ENCODE data around the gene TICAM2.
"Not testable (repeated sequence)": the region's sequence is repeated elsewhere in the genome, so short reads cannot be mapped to it uniquely, and the experiment has no call there.

TICAM2 gene, protein sequence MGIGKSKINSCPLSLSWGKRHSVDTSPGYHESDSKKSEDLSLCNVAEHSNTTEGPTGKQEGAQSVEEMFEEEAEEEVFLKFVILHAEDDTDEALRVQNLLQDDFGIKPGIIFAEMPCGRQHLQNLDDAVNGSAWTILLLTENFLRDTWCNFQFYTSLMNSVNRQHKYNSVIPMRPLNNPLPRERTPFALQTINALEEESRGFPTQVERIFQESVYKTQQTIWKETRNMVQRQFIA

DNA sequence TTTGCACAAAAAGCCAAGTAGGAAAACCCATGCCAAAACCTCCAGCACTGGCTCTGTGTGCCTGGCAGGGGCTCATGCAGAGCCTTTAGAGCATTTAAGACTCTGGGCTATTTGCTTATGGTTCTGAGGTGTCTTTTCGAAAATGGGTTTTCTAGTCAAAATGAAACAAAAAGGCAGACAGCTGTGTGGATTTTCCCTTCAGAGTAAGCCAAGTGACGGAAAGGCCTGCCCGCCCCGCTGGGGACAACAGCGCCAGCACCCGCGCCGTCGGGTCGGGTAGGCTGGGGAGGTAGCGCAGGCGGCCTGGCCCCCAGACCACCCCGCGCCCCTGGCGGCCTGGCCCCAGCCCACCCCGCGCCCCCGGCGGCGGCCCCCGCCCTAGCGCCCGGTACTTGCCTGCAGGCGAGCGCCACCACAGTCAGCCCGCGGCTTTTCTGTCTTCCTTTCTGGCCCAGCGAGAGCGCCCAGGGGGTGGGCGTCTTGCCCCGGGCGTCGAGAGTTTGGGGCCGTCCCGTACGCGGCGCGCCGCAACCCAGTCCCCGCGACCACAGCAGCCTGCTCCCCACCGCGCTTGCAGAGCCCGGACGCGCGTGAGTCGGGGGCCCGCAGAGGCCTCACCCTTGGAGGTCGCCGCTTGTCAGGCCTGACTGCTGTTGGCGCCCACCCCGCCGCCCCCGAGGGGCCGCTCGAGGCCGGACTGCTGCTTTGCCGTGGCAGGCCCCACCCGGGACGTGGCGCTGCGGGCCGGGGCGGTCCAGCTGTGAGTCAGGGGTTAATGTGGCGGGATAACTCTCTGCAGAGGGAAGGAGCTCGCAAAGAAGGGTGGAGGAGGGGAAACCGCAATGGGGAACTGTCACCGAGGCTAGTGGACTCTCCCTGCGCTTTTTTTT, at the start of gene TICAM2:
Gene TICAM2 (minus strand): TSS at position 779 of the 890 bp plus-strand sequence. CDS start 21,223 bp downstream, outside the sequence.
- peak; percentile 42 to 58 for DNase-seq

DNA sequence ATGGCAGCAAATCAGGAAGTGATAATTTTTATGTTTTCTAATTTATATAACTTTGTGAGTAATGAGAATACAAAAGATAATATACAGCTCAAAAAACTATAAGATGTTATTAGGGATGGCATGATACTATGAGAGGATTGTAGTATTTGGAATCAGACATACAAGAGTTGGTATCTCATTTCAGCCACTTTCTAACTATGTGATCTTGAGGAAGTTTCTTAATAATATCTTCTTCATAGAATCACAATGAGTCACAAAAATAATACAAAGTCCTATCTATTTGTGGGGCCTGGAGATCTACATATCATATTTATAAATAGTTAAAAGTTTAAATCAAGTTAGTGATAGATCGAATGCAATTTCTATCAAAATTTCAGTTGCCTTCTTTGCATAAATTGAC, 47.3 kb upstream of the TICAM2 start:
- no peak for DNase-seq

DNA sequence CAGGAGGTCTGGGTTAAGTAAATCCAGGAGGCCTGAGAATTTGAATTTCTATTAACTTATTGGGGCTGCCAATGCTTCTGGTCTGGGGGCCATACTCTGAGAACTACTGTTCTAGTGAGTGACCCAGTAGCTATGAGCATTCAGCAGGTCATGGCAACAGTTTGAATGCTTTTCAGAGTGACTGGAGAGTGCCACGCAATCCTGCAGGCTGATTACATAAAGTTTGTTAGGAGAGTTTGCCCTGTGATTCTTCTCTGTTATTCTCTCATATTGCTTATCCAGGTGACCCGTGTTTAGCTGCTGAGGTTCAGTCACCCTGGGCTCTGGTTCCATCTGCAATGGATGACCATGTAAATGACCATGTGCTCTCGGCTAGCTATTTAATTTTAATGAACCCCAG, 45.8 kb upstream of the TICAM2 start:
- no peak for DNase-seq

DNA sequence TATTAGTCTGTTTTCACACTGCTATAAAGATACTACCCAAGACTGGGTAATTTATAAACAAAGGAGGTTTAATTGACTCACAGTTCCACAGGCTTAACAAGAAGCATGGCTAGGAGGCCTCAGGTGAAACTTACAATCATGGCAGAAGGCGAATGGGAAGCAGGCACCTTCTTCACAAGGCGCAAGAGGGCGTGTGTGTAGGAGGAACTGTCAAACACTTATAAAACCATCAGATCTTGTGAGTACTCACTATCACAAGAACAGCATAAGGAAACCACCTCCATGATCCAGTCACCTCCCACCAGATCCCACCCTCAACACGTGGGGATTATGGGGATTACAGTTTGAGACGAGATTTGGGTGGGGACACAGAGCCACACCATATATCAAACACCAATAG, 43.1 kb upstream of the TICAM2 start:
- not testable (repeated sequence) for DNase-seq

DNA sequence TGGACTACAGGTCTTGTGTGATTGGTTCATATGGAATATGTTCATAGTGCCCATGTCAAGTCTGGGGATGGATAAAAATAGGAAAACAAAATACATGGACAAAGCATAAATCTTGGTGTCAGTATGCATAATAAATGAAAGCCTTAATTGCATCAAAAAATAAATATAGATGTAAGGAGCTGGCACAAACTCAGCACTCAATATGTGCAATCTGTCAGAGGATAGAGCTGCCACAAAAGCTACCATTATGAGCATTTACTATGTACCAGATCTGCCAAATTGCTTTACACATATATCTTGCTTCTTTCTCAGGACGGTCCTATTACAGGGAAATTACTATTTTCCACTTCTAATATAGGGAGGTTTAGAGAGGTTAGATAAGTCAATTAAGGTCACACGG, 41.8 kb upstream of the TICAM2 start:
- no peak for DNase-seq

DNA sequence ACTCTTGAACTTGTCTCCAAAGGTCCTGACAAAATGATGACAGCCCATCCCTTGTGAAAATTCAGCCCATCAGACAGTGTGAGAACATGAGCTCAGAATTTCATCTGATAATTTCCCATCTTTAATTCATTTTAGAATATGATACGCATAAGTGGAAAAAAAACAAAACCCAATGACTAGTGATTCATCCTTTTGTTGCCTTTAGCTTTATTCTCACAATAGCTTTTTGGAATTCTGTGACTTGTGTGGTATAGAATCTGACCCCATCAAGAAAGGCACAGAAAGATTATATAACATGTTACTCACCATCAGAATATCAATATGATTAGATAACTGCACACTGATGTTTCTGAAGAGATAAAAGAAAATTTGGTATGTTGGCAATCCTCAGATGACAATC, 39.7 kb upstream of the TICAM2 start:
- no peak for DNase-seq

DNA sequence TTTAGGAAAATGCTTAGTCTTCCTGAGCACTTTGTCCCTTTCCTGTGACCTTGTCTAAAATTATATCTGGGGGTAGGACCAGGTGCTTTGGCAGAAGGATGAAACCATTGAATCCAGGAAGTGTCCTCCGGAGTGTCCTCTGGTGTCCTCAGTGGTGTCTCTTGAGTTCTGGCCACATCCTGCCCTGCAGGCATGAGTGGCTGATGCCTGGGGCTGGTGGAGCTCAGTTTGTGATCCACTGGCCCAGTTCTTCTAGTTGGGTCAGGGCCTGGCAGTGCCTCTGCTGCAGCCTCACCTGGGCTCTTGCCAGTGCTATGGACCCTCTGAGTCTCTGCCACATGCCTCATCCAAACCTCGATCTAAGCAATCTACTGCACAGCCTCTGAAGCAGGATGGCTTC, 38.0 kb upstream of the TICAM2 start:
- no peak for DNase-seq

DNA sequence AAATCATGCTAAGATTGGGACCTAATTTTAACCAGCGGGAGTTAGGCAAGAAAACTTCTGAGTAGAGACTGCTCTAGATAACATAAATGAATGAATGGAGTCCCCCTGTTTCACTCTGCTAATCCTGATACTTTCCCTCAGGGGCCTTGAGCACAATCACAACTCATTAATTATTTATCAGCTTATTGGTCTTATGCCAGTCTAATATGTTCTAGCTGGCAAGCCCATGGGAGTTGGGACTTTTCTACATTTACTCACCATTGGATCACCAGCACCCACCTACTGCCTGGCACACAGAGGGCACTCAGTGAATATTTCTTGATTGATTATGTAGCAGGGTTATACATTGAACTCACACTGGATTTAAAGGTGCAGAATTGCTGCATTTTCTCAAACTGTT, 37.1 kb upstream of the TICAM2 start:
- DNase-seq = no peak

DNA sequence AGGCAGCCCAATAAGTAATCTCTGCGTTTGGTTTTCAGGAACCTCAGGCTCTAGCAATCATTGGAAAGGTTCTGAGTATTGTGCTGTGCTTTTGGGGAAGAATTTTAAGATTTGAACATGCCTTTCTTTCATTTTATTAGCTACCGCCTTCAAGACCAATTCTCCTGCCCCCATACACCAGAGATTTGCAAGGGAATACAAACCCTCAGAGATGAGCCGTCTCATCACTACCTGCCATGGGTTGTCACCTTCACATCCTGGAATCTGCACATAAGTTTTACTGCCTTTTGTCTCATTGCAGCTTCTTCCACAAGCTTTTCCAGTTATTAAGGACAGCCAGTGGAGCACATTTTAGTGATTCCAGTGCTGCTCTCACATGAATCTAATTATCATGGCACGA, 35.2 kb upstream of the TICAM2 start:
- DNase-seq = no peak

DNA sequence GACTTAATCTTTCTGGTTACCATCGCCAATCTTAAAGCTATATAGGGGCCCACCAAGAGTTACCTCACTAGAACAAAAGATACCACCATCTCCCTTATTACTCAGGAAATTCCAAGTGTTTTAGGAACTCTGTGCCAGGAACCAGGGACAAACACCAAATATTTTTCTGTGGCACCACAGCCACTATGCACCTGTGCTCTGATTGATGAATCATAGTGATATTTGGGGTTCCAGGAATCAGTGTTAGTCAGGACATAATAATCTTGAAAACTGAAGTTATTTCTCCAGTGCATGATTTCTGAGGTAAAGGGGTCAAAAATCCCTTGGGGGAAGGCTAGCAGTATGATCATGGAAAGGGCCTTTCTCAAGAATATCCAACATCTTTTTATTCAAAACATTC, 33.7 kb upstream of the TICAM2 start:
- no peak for DNase-seq

DNA sequence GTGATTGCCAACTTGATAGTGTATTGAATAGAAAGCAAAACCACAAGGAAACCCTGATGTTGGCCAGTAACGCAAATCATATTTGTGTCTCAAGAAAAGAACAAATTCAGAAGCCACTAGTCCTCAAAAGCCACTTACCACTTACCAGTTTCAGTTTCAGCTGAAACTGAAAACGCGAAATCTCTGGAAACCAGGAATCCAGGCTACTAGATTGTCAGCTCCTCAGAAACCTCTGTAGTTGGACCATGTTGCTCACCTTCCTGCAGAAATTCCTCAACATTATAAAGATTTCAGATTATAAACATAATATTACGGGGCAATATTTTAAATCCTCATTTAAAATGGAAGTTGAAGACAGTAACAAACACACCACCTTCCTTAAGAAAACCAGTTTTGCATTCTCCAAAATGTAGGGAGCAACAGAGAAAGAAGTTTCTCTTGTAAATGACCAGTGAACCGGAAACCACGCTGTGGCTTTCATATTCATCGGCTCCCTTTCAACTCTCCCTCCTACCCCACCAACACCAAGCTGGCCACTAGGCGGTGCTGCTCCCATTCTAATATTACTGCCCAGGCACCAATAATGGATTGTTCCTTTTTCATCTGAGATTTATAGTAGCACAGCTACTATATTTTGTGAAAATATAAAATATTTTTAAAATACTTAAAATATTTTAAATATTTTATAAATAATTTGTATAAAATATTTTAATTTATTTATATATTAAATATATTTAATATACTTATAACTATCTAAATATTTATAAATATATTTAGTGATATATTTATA, 32.3 kb upstream of the TICAM2 start:
- DNase-seq = peak; percentile 69 to 77

DNA sequence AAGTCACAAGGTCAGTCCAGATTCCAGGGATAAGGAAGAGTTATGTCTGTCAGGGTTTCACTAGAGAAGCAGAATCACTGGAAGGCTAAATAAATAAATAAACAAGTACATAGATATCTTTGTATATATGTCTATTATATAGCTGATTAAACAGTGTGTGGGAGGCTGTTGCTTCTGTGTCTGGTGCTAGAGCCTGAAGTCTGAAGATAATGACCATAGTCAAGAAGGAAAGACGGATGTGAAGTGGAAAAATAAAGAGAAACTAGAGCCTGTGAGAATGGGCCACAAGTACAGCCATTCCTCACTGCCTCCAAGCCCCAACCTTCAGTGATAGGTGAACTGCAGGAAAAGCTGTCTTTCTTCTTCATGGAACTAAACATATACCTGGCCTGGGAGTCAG, 27.6 kb upstream of the TICAM2 start:
- no peak for DNase-seq

DNA sequence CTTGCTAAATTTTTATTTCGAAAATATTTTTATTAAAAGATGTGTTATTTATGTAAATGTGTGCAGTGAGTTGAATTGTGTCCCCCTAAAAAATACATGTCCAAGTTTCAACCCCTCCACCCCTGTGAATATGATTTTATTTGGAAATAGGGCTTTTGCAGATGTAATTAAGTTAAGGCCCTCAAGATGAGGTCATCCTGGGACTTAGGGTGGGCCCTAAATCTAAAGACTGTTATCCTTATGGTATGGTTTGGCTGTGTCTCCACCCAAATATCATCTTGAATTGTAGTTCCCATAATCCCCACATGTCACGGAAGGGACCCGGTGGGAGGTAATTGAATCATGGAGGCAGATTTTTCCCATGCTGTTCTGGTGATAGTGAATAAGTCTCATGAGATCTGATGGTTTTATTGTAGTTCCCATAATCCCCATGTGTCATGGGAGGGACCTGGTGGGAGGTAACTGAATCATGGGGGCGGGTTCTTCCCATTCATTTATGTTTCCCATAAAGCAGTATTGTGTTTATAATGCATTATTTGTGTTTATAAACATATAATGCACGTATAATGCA, 25.1 kb upstream of the TICAM2 start:
- no peak for DNase-seq

DNA sequence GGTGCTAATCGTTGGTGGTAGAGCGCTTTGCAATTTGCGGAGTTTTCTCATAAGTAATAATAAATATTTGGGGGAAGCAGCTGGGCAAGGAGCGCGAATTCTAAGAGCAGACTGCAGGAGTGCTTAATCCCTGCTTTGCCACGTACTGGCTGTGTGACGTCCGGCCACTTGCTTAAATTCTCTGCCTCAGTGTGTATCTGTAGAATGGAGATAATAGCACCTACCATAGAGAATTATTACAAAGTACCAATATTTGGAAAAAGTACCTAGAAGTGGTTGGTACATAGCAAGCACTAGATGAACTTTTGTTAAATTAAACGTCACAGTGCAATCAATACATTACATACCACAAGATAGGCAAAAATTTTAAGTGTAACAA, 24.2 kb upstream of the TICAM2 start:
- no peak for DNase-seq

DNA sequence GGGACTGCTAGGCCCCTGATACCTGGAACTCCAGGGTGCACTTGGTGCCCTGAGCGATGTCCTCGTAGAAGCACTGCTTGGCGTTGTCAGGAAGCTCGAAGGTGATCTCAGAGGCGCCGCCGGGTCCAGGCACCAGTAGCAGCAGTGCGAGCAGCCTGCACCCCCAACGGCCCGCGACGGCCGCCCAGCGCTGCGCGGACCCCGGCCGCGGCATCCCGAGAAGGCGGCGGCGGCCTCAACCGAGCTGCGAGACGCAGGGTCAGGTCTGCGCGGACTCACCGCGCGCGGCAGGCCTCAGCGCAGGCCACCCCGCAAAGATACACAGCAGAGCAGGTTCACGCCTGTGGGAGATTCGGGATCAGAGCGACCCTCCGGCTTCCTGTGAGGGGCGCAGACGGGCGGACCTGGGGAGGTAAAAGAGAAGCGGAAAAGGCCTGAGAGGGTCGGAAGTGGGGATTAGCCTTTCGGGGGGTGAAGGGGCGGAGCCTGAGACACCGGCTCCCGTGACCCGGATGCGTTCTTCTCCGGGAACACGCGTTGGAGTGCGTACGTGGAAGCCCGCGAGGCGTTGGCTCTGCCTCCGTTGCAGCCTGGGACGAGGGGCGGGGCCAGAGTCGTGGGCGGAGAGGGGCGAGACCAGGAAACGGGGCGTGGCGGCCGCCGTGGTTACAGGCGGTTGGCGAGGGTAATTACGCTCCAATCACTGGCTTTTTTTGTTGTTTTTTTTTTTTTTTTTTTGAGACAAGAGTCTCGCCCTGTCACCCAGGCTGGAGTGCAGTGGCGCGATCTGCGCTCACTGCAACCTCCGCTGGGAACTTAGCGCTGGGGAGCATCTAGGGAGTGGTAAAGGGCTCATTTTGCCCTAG, 23.5 kb upstream of the TICAM2 start, which contains the start of gene TMED7:
Gene TMED7 (minus strand): TSS at position 458 of the 866 bp plus-strand sequence. CDS start 244 bp downstream, at position 214.
- DNase-seq = peak; percentile 100

DNA sequence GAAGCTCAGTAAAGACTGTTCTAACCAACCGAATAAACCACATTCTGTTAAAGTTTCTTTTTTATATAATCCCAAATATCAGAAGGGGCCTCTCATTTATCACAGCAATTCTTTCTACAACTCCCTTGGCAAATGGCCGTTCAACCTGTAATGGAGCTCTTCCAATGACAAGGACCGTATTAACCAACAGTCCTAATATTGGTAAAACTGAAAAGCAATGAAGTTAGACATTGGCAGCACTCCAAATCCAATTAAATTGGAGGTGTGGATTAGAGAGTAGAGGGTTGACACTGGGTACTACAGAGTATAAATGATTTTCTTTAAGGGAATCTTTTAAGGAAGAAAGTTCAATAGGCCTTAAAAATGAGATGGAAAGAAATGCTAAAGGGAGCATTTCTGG, 22.7 kb upstream of the TICAM2 start:
- no peak for DNase-seq

DNA sequence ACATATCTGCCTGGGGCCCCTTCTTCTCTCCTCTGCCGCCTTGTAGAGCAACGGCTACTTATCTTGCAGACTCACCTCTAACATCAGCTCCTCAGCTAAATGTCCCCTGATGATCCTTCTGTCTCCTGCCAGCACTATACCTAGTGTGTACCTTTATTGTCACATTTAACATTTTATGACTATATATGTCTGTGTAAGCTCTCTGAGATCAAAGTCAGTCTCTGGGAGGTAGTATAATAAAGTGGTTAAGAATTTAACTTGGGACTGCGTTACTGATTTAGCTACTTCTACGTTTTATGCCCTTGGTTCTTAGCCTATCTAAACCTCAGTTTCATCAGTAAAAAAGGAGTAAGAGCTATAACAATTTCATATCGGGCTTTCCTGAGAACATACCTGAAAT, 21.4 kb upstream of the TICAM2 start:
- DNase-seq = no peak

DNA sequence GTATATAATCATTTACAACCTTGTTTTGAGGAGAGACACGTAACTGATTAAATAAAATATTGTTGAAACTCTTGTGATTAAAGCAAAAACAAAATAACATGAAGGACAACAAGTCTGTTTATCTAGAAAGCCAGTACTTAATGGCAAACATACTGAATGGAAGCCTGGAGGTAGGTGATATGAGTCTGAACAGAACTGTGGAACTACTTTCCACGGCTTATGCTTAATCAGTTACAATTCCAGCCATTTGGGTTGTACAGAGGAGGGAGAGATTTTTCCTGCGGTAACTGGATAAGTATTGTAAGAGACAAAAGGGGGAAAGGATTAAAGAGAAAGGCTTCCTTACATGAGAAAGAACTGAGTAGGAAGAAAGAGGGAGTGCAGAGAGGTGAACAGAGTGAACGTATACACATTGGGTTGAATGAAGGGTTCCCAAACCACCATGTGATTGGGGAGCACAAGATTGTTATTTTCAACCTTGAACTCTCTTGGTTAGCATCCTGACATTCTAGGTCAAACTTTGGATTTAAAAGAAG, 19.2 kb upstream of the TICAM2 start:
- no peak for DNase-seq

DNA sequence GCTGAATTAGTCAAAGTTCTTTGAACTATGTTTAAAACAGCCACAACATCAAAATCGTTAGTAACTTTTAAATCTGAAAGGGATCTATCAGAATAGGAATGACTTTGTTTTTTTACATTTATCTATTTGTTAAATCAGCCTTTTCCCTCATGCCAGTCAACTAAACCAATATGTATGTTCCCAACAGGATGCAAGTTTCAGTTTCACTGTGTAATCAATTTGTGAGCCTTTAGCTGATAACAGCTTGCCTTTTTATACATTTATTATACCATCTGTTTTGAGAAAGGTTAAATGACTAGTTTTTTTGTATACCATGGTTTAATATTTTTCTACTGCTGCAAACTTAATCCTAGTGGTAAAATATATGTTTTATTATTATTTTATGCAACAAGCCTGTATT, 14.6 kb upstream of the TICAM2 start:
- DNase-seq = no peak

DNA sequence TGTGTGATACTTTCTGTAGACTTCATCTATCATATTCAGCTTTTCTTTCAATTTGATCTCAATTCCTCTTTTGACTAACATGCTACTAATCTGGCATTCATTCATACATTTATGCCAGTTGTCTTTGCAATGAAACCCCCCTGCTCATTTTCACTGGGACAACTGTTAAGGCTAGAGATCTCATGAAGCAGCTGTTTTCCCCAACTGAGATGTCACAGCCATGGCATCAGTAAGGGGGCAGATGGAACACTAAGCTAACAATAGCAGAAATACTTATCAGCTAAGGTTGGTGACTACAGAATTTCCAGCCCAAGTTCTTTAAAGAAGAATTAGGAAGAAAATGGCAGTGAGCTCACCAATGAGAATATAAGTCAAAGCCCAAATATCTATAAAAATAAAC, 14.2 kb upstream of the TICAM2 start:
- DNase-seq = no peak

DNA sequence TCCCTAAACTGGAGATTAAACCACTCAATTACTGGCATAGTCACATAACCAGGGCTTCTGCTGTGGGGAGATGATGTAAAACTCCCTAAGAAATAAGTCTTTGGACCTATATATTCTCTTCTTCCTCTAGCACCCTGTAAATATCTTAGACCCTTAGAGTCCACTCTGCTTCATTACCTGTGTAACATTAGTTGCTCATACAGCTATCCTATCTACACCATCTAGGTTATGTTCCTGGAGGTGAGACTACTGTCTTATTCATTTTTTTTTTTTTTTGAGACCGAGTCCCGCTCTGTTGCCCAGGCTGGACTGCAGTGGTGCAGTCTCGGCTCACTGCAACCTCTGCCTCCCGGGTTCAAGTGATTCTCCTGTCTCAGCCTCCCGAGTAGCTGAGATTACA, 9.6 kb upstream of the TICAM2 start:
- DNase-seq = no peak

DNA sequence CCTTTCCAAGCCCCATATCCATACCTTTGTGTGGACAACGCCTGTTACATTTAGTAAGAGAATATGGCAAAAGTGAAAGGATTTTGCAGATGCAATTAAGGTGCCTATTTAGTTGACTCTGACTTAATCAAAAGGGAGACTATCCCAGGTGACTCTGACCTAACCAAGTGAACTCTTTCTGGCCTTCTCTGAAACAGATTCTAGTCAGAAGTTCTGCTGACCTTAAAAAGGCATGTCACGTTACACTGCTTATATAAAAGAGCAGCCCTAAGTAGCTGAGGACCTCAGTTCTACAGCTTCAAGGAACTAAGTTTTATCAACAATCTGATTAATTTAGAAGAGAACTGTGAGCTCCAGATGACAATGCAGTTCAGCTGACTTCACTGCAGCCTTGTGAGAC, 5.7 kb upstream of the TICAM2 start:
- no peak for DNase-seq

All from stimulated activated CD4-positive, alpha-beta T cell treated with anti-CD3 and anti-CD28 coated beads, Interleukin-4, amount 100 ng/mL, for 4 hours (primary cell).